K562 (cell line): ENCODE results near the gene PBX1. TPM values are rescaled to one million over a fixed set of nuclear protein-coding genes. Genes with fewer than 3 reads are reported as not detected.

Experiments used
- BDP1 ChIP-seq: IDR thresholded peaks from 3 replicates; pipeline ENCODE4 v1.6.1; 2011; ENCODE audit not compliant: insufficient read length, insufficient read depth
- BHLHE40 ChIP-seq: IDR thresholded peaks from 2 replicates; pipeline ENCODE4 v1.6.1; 2011; ENCODE audit warnings: low read length, improper control_type of control experiment
- CHD2 ChIP-seq: IDR thresholded peaks from 2 replicates; pipeline ENCODE4 v1.6.1; 2011; ENCODE audit warnings: low read depth, low read length
- CSDE1 ChIP-seq, 2 experiments: fragments of 450-650 bp; IDR thresholded peaks; 2 replicates each; pipeline ENCODE4 v1.6.1; 2016; ENCODE audit warnings: mild to moderate bottlenecking in 1 of 2
- ETV6 ChIP-seq, 3 experiments: fragments of 150-350 bp in 1 of 3; sonication (generic) in 1 of 3; formaldehyde crosslinking in 1 of 3; IDR thresholded peaks; 2 replicates each; pipeline versions ENCODE4 v1.6.1 to v1.8.0; 2014 to 2022; ENCODE audit warnings: borderline replicate concordance in 2 of 3, low read depth in 2 of 3, antibody characterized with exemption in 1 of 3, low read length in 1 of 3, mild to moderate bottlenecking in 1 of 3, missing genetic modification reagents in 1 of 3
- FOXK2 ChIP-seq, 2 experiments: fragments of 450-650 bp; IDR thresholded peaks in 1 of 2; conservative IDR thresholded peaks in 1 of 2; 2 replicates each; pipeline ENCODE4 v1.6.1; 2016; ENCODE audit warnings: low read depth in 2 of 2, mild to moderate bottlenecking in 1 of 2
- KLF13 ChIP-seq: fragments of 450-650 bp; IDR thresholded peaks from 2 replicates; pipeline ENCODE4 v1.6.1; 2016; ENCODE audit warnings: missing genetic modification characterization, low read depth, mild to moderate bottlenecking, missing compliant biosample characterization, moderate library complexity, borderline replicate concordance
- NFIC ChIP-seq: fragments of 450-650 bp; IDR thresholded peaks from 2 replicates; pipeline ENCODE4 v1.6.1; 2017; ENCODE audit warnings: mild to moderate bottlenecking, inconsistent platforms
- POLR2AphosphoS5 ChIP-seq: IDR thresholded peaks from 2 replicates; pipeline ENCODE4 v1.6.1; 2011; ENCODE audit warnings: mild to moderate bottlenecking, low read depth, low read length, moderate library complexity; ENCODE audit not compliant: control insufficient read depth, insufficient read depth
- RFX1 ChIP-seq: fragments of 450-650 bp; IDR thresholded peaks from 2 replicates; pipeline ENCODE4 v1.6.1; 2016; ENCODE audit warnings: mild to moderate bottlenecking, moderate library complexity
- RFX7 ChIP-seq: fragments of 250-450 bp; sonication (Bioruptor Pico); IDR thresholded peaks from 2 replicates; pipeline ENCODE4 v1.5.1; 2021; ENCODE audit warnings: mild to moderate bottlenecking
- ZBED1 ChIP-seq: IDR thresholded peaks from 2 replicates; pipeline ENCODE4 v1.6.1; 2014
- ZNF583 ChIP-seq: fragments of 250-450 bp; sonication (Bioruptor Pico); IDR thresholded peaks from 2 replicates; pipeline ENCODE4 v1.4.0; 2020
- polyA plus RNA-seq, 8 experiments: library from polyadenylated mRNA; depleted of rRNA in 4 of 8; stranded (reverse) in 5 of 8; unstranded in 3 of 8; fragments of >200 nt; fragmentation: Nextera tagmentation in 2 of 8; fragmentation: Illumina TruSeq in 1 of 8; extraction: Ambion mirVana in 2 of 8; extraction: Trizol in 1 of 8; gene quantifications; 2 replicates each; pipeline versions ENCODE4 v1.2.1 to v1.2.3, GENCODE V29; 2011 to 2014; ENCODE audit warnings: inconsistent platforms in 1 of 8, missing spikeins in 1 of 8
- total RNA-seq, 7 experiments: library from RNA; depleted of rRNA in 6 of 7; stranded (reverse); fragments of >200 nt in 6 of 7; fragmentation: Illumina TruSeq in 2 of 7; extraction: Trizol in 2 of 7; gene quantifications; 2 replicates each; pipeline versions ENCODE4 v1.2.1 to v1.2.3, GENCODE V29; 2011 to 2021; ENCODE audit warnings: low replicate concordance in 1 of 7
- TF ChIP-seq, protein P1 (sequence below), 2 experiments: IDR thresholded peaks; 2 replicates each; pipeline ENCODE4 v1.6.1; 2011; ENCODE audit warnings: borderline replicate concordance in 1 of 2, control low read depth in 1 of 2, low read depth in 1 of 2, low read length in 1 of 2, mild to moderate bottlenecking in 1 of 2, mixed read lengths in 1 of 2, moderate library complexity in 1 of 2; ENCODE audit not compliant: insufficient read depth in 1 of 2, insufficient read length in 1 of 2, poor library complexity in 1 of 2, severe bottlenecking in 1 of 2; ENCODE audit errors: extremely low read depth in 1 of 2
- TF ChIP-seq, protein P2 (sequence below): fragments of 450-650 bp; IDR thresholded peaks from 2 replicates; pipeline ENCODE4 v1.6.1; 2016; ENCODE audit warnings: low read depth, mild to moderate bottlenecking, moderate library complexity
- TF ChIP-seq, protein P3 (sequence below): sonication (generic); formaldehyde crosslinking; IDR thresholded peaks from 2 replicates; pipeline ENCODE4 v1.8.0; 2023; ENCODE audit warnings: missing genetic modification reagents, mild to moderate bottlenecking, borderline replicate concordance

PBX1 gene
- total and polyA plus RNA-seq, 9 of the 15 experiments (the other 6 are each of a cell fraction or from before 2014, with no cell fraction given), result 0.03 to 0.62 (median 0.17) TPM

DNA sequence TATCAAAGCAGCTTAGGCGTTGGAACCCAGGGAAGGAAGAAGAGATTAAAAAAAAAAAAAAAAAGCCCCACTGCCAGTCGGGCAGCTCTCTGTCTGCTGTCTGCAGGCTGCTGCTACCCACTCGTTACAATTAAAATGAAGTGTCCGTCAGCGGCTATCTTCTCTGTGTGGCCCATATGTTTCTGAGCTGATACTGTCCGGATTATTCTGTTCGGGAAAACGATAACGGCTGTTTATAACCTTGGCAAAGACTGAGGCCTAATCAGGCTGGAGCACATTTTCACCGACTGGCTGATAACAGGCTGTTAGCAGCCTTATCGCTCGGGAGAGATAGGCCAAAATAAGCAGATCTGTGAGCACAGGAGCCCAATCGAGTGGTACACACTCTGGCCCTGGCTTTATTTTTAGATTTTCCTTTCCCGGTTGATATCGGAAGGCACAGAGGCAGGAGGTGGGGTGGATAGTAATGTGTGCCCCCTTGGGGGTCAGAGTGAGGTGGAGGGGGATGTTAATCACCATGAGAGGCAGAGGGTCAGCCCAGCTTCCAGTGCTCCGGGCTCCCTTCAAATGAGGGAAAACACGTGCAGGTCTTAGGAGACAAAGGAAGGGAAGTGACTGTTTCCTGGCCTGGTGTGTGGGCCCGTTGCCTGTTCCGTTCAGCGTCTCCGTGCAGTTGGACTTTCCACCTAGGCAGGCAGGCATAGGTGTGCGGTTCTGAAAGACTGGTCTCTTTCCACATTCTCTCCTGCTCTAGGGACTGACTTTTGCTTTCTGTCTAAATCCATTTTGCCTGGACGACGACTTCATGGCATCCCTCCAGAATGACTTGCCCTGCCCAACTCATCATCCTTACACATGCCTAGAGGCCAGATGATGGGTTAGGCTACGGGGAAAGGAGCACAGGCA is 153.4 kb downstream of the PBX1 start (continued):
- TF ChIP-seq, protein P1, sequence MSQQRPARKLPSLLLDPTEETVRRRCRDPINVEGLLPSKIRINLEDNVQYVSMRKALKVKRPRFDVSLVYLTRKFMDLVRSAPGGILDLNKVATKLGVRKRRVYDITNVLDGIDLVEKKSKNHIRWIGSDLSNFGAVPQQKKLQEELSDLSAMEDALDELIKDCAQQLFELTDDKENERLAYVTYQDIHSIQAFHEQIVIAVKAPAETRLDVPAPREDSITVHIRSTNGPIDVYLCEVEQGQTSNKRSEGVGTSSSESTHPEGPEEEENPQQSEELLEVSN (IDR thresholded peaks at IDR 0.05; ENCODE audit: borderline replicate concordance in 1 of 2, extremely low read depth in 1 of 2, insufficient read depth in 1 of 2, insufficient read length in 1 of 2, low read depth in 1 of 2, low read length in 1 of 2, poor library complexity in 1 of 2, severe bottlenecking in 1 of 2), result peak; percentile 88 to 89
- peak; percentile 99 for TF ChIP-seq NFIC
- TF ChIP-seq BHLHE40, result peak; percentile 57
- TF ChIP-seq CHD2, result no peak; the same call in 1 of the 2 replicates
- no peak for TF ChIP-seq RFX7 (CRISPR knock-in tag)
- no peak for TF ChIP-seq BDP1
- TF ChIP-seq ZBED1, result peak; percentile 97
- peak; percentile 95 for TF ChIP-seq ZNF583 (CRISPR knock-in tag)
- peak; percentile 76 to 85 for TF ChIP-seq FOXK2 (conservative IDR thresholded peaks at IDR 0.05 in 1 of 2, IDR thresholded peaks at IDR 0.05 in 1 of 2; ENCODE audit: low read depth in 2 of 2)
- peak; percentile 99 for TF ChIP-seq POLR2AphosphoS5
- TF ChIP-seq, protein P2, sequence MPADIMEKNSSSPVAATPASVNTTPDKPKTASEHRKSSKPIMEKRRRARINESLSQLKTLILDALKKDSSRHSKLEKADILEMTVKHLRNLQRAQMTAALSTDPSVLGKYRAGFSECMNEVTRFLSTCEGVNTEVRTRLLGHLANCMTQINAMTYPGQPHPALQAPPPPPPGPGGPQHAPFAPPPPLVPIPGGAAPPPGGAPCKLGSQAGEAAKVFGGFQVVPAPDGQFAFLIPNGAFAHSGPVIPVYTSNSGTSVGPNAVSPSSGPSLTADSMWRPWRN, result peak; percentile 98
- TF ChIP-seq CSDE1 (IDR thresholded peaks at IDR 0.05), result no peak
- TF ChIP-seq, protein P3, sequence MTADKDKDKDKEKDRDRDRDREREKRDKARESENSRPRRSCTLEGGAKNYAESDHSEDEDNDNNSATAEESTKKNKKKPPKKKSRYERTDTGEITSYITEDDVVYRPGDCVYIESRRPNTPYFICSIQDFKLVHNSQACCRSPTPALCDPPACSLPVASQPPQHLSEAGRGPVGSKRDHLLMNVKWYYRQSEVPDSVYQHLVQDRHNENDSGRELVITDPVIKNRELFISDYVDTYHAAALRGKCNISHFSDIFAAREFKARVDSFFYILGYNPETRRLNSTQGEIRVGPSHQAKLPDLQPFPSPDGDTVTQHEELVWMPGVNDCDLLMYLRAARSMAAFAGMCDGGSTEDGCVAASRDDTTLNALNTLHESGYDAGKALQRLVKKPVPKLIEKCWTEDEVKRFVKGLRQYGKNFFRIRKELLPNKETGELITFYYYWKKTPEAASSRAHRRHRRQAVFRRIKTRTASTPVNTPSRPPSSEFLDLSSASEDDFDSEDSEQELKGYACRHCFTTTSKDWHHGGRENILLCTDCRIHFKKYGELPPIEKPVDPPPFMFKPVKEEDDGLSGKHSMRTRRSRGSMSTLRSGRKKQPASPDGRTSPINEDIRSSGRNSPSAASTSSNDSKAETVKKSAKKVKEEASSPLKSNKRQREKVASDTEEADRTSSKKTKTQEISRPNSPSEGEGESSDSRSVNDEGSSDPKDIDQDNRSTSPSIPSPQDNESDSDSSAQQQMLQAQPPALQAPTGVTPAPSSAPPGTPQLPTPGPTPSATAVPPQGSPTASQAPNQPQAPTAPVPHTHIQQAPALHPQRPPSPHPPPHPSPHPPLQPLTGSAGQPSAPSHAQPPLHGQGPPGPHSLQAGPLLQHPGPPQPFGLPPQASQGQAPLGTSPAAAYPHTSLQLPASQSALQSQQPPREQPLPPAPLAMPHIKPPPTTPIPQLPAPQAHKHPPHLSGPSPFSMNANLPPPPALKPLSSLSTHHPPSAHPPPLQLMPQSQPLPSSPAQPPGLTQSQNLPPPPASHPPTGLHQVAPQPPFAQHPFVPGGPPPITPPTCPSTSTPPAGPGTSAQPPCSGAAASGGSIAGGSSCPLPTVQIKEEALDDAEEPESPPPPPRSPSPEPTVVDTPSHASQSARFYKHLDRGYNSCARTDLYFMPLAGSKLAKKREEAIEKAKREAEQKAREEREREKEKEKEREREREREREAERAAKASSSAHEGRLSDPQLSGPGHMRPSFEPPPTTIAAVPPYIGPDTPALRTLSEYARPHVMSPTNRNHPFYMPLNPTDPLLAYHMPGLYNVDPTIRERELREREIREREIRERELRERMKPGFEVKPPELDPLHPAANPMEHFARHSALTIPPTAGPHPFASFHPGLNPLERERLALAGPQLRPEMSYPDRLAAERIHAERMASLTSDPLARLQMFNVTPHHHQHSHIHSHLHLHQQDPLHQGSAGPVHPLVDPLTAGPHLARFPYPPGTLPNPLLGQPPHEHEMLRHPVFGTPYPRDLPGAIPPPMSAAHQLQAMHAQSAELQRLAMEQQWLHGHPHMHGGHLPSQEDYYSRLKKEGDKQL, result peak; percentile 88; the same call in 1 of the 2 replicates
- peak; percentile 25; the same call in 1 of the 2 replicates for TF ChIP-seq RFX1
- 0 out of 2 replicates have a peak, but pooled peaks have one; percentile 13 for TF ChIP-seq KLF13 (tag)
- TF ChIP-seq ETV6 (IDR thresholded peaks at IDR 0.05; ENCODE audit: borderline replicate concordance in 1 of 2, low read depth in 2 of 2, low read length in 1 of 2), result peak in 1 of 2 experiments; percentile 77; a peak in 1 of 4 replicates
- TF ChIP-seq ETV6 (CRISPR knock-in tag; IDR thresholded peaks at IDR 0.05; ENCODE audit: borderline replicate concordance), result 0 out of 2 replicates have a peak, but pooled peaks have one; percentile 9
